Calu3 (cell line): ENCODE data around the gene GJA9. TPM values are rescaled to one million over a fixed set of nuclear protein-coding genes. Genes with fewer than 3 reads are reported as not detected.
"Not testable (repeated sequence)": the region's sequence is repeated elsewhere in the genome, so short reads cannot be mapped to it uniquely, and the experiment has no call there.

ENCODE experiments used
- BruUV-seq: library from RNA; stranded (reverse); fragments of 400-500 nt; replicated peaks from 2 replicates; lab custom pipeline; 2021; lab: Mats Ljungman, UMichigan
- CTCF ChIA-PET: fragments of 300-600 bp; sonication (Branson Sonifier 250); formaldehyde crosslinking; loops from one replicate; lab custom pipeline; 2022; ENCODE audit warnings: antibody characterized with exemption; lab: Charles Lee
- DNase-seq: peaks from one replicate; pipeline ENCODE4 v3.0.0; 2022
- H3K27ac Mint-ChIP-seq: one replicate; pipeline ENCODE4 v1.8.0; 2022; ENCODE audit warnings: mixed read lengths; ENCODE audit not compliant: unreplicated experiment
- H3K27me3 Mint-ChIP-seq: one replicate; pipeline ENCODE4 v1.8.0; 2022; ENCODE audit warnings: mixed read lengths; ENCODE audit not compliant: unreplicated experiment
- H3K36me3 Mint-ChIP-seq: one replicate; pipeline ENCODE4 v1.8.0; 2022; ENCODE audit warnings: mild to moderate bottlenecking, moderate library complexity, mixed read lengths; ENCODE audit not compliant: insufficient read depth, unreplicated experiment
- H3K4me1 Mint-ChIP-seq: one replicate; pipeline ENCODE4 v1.8.0; 2022; ENCODE audit warnings: mild to moderate bottlenecking, low read depth, mixed read lengths; ENCODE audit not compliant: unreplicated experiment
- H3K4me3 Mint-ChIP-seq: one replicate; pipeline ENCODE4 v1.8.0; 2022; ENCODE audit warnings: mild to moderate bottlenecking, low read depth, moderate library complexity, mixed read lengths; ENCODE audit not compliant: unreplicated experiment
- H3K9me3 Mint-ChIP-seq: one replicate; pipeline ENCODE4 v1.8.0; 2022; ENCODE audit warnings: low read depth, mixed read lengths; ENCODE audit not compliant: unreplicated experiment
- intact Hi-C: fragments of 100-400 bp; cut with micrococcal nuclease; formaldehyde crosslinking; loops from one replicate; pipeline ENCODE4 v1.10.0; 2022; ENCODE audit not compliant: unreplicated experiment
- total RNA-seq: library from RNA; stranded (reverse); gene quantifications from 2 replicates; pipeline ENCODE4 v1.2.3, GENCODE V29; 2022
- TF ChIP-seq, protein P1 (sequence below): fragments of 200-600 bp; IDR thresholded peaks from one replicate; pipeline ENCODE4 v1.8.0; 2022; ENCODE audit warnings: antibody characterized with exemption; ENCODE audit not compliant: unreplicated experiment

Gene GJA9
- total RNA-seq, 1 experiment from 2014 or later, result not detected

DNA sequence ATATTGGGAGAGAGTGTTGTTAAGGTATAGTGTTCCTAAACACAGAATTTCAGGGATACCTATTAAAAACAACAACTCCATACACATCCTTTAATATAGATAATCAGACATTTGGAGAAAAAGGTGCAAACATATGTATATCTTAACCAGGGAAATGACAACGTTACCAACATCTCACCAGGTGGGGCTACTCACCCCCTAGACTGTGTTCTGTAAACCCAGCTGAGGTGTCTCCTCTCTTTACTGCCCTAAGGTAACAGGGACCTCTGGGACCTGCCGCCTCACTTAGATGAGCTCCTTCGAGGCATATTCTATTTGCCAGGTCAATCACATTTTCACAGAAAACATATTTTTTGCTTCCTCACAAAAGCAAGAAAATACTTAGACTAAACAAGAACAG is 35.2 kb downstream of the GJA9 start:
- TF ChIP-seq, protein P1, sequence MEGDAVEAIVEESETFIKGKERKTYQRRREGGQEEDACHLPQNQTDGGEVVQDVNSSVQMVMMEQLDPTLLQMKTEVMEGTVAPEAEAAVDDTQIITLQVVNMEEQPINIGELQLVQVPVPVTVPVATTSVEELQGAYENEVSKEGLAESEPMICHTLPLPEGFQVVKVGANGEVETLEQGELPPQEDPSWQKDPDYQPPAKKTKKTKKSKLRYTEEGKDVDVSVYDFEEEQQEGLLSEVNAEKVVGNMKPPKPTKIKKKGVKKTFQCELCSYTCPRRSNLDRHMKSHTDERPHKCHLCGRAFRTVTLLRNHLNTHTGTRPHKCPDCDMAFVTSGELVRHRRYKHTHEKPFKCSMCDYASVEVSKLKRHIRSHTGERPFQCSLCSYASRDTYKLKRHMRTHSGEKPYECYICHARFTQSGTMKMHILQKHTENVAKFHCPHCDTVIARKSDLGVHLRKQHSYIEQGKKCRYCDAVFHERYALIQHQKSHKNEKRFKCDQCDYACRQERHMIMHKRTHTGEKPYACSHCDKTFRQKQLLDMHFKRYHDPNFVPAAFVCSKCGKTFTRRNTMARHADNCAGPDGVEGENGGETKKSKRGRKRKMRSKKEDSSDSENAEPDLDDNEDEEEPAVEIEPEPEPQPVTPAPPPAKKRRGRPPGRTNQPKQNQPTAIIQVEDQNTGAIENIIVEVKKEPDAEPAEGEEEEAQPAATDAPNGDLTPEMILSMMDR, result no peak
- no TSS peak for BruUV-seq
- Mint-ChIP-seq H3K27me3 (no peaks in the 10 kb centered on the region), H3K27ac (no peak overlapping the region), H3K9me3 (no peaks in the 10 kb centered on the region), H3K4me3 (no peak overlapping the region), H3K36me3 (peaks cover 33% of the 10 kb centered on the region), H3K4me1 (no peaks in the 10 kb centered on the region)
- intact Hi-C loops, result no loop called here
- no peak for DNase-seq
- CTCF ChIA-PET, result no interaction called here

- H3K27me3 Mint-ChIP-seq, H3K9me3 Mint-ChIP-seq, intact Hi-C loops, BruUV-seq, DNase-seq, H3K4me3 Mint-ChIP-seq, CTCF ChIA-PET, H3K27ac Mint-ChIP-seq, H3K4me1 Mint-ChIP-seq: not testable (repeated sequence)
- H3K36me3 Mint-ChIP-seq, result peaks cover 26% of the 10 kb centered on the region
These were observed 36.3 kb downstream of the GJA9 start for GRCh38 chr1:38845088-38845487.

DNA sequence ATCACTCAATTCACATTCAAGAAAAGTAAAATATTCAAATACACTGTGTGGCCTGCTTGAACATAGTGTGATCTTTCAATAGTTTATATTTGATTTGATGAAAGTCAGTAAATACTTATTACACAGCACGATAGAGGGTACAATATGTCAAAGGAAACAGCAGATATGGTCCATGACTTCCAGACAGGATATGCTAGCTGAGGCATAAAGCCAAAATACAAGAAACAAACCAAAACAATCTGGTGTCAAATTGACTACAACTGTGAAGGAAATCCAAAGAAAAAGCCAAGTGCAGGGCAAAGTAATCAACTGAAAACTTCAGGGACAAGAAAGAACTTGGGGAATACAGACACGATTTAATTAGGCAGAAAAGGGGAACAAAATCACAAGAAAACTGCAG is 41.1 kb downstream of the GJA9 start:
- intact Hi-C loops, result no loop called here
- H3K9me3 Mint-ChIP-seq, result no peaks in the 10 kb centered on the region

GRCh38 chr1:38839363-38839762 is 42.0 kb downstream of the GJA9 start:
- intact Hi-C loops, result no loop called here
- no peak for DNase-seq
- no TSS peak for BruUV-seq
- no peaks in the 10 kb centered on the region for H3K9me3 Mint-ChIP-seq
- TF ChIP-seq, protein P1, result no peak
- H3K27ac Mint-ChIP-seq, result no peak overlapping the region
- H3K27me3 Mint-ChIP-seq, result no peaks in the 10 kb centered on the region
- H3K4me3 Mint-ChIP-seq, result no peak overlapping the region
- H3K4me1 Mint-ChIP-seq, result no peaks in the 10 kb centered on the region
- peaks cover 26% of the 10 kb centered on the region for H3K36me3 Mint-ChIP-seq
- CTCF ChIA-PET, result interaction anchor here (1.1 kb wide), 1 partner anchor 15 kb away, joined by 5 read pairs; no protein-coding TSS in a partner anchor

More for the DNA sequence above, 41.1 kb downstream of the GJA9 start:
- Mint-ChIP-seq H3K27ac (no peak overlapping the region), H3K36me3 (peaks cover 26% of the 10 kb centered on the region), H3K27me3 (no peaks in the 10 kb centered on the region), H3K4me1 (no peaks in the 10 kb centered on the region), H3K4me3 (no peak overlapping the region)
- no TSS peak for BruUV-seq
- TF ChIP-seq, protein P1, result no peak
- no peak for DNase-seq
- CTCF ChIA-PET, result interaction anchor here (1.1 kb wide), 1 partner anchor 16 kb away, joined by 5 read pairs; no protein-coding TSS in a partner anchor

GRCh38 chr1:38836316-38836715 is 45.1 kb downstream of the GJA9 start:
- intact Hi-C loops, DNase-seq, H3K4me1 Mint-ChIP-seq, H3K4me3 Mint-ChIP-seq, H3K9me3 Mint-ChIP-seq, BruUV-seq, CTCF ChIA-PET, H3K27ac Mint-ChIP-seq: not testable (repeated sequence)
- Mint-ChIP-seq H3K36me3 (peaks cover 14% of the 10 kb centered on the region), H3K27me3 (peaks cover 26% of the 10 kb centered on the region)
